Activated CD4-positive, CD25-positive, alpha-beta regulatory T cell treated with anti-CD3 and anti-CD28 coated beads, Interleukin-2, amount 50 U/mL, for 24 hours (primary cell): Measurements from ENCODE around the gene MIB1.

Experiments used
- ATAC-seq, 2 donors: fragments of 150-1000 bp; cut with Tn5 transposase; one replicate each; pipeline ENCODE4 v1.10.0; 2021; ENCODE audit warnings: mild to moderate bottlenecking in 1 of 2, moderate library complexity in 1 of 2

MIB1 gene

DNA sequence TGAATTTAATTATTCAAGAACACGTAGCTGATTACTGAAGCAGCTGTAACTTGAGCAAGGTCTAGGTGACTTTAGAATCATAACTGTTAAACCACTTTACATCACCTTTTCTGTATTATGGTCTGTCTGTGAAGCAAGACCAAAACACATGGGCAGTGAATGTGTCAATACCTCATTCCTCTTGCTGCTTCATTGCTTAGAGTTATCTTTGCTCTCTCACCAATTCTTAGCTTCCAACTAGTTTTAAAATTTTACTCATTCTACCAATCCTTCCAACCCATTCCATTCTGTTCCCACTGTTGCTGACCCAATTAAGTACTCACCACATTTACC, 80.2 kb downstream of the MIB1 start:
- ATAC-seq, result no peak

DNA sequence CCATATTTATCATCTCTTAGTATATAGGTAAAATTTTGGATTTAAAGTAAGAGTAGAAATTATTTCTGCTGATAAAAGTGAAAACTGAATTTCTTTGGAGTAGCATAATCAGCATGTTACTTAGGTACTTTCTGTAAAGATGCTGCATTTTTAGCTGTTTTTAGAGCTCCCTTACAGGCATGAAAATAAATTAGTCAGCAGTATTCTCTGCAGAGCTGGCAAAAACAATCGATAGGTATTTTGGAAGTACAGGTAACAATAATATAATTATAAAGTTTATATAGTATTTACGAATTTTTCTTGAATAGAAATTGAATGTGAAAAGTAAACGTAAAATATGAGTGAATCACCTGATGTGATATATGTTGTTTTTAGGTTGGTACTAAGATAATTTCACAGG, 83.3 kb downstream of the MIB1 start:
- no peak for ATAC-seq

GRCh38 chr18:21826196-21826595, 85.6 kb downstream of the MIB1 start:
- ATAC-seq, result no peak

- no peak for ATAC-seq
These were observed 86.2 kb downstream of the MIB1 start for GRCh38 chr18:21826641-21827302.

- no peak for ATAC-seq
These were observed 89.9 kb downstream of the MIB1 start for GRCh38 chr18:21830532-21830931.

- ATAC-seq, result no peak
These were observed 90.8 kb downstream of the MIB1 start for GRCh38 chr18:21831413-21831831.

DNA sequence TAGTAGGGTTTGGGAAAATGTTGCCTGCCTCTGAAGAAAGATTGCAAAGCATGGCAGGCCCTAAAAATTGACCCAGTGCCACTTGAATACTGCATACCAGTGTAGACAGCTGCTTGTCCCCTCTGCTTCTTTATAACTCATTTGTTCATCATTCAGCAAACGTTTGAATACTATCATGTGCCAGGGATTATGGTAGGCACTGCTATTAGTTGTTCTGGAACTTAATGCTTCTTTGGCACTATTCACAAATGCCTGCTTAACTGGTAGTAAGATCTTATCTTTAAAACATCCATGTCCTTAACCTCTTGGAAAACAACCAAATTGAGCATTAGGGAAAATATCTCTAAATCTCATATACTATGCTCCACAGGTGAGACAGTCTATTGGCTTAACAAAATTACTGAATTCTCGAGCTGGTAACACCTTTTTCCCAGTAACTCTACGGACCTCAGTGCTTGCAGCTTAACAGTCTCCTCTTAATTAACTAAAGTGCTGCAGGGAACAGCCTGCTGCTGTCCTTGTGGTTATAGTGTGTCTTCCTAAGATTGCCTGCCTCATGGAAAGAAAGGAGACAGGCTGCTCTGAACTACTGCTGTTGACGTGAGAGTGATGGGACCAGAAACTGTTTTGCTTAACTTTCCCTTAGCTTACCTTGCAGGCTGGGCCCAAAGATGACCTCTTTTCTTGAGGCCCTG, 93.2 kb downstream of the MIB1 start:
- no peak for ATAC-seq

DNA sequence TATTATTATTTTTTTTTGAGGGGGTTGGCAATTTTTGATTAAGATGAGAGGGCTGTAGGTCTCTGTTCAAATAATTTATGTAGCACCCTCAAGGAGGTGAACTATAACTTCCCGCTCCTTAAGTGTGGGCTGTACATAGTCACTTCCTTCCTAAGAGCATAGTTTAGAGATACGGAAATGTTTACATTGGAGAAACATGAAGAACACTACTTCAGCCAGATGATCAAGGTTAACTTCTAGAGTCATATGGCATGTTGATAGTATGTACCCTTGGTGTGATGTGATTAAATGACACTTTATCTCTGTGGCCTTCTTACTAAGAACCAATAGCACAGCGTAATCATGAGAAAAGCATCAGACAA, 93.7 kb downstream of the MIB1 start:
- no peak for ATAC-seq

DNA sequence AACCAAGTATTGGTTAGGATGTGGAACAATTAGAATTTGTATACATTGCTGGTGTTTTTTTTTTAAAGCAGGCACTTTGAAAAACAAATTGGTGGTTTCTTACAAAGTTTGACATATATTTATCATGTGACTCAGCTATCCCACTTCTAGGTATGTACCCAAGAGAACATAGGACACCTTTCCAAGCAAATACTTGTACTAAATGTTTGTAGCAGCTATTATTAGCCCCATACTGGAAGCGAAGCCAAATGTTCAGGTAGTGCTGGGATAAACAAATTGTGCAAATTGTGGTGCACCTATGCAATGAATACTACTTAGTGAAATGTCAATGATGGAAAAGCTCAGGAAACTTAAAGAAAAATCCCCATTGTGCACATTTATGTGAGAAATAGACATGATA, 101.0 kb downstream of the MIB1 start:
- no peak for ATAC-seq

DNA sequence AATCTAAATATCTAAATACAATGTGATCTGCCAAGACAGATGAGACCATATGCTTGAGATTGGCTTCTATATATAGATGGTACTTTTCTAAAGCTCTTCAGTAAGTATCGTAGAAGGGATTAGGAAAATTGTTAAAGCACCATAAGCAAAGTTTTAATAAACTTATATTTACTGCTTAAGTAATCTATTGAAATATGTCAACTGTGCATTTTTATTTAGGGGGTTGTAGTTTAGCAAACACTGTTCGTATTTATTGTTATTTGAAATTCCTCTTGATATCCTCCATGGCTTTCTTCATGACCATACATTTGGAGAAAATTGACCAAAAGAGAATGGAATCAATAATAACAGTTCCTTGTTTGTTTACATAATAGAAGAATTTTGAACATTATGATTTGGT, 102.7 kb downstream of the MIB1 start:
- ATAC-seq, result no peak

DNA sequence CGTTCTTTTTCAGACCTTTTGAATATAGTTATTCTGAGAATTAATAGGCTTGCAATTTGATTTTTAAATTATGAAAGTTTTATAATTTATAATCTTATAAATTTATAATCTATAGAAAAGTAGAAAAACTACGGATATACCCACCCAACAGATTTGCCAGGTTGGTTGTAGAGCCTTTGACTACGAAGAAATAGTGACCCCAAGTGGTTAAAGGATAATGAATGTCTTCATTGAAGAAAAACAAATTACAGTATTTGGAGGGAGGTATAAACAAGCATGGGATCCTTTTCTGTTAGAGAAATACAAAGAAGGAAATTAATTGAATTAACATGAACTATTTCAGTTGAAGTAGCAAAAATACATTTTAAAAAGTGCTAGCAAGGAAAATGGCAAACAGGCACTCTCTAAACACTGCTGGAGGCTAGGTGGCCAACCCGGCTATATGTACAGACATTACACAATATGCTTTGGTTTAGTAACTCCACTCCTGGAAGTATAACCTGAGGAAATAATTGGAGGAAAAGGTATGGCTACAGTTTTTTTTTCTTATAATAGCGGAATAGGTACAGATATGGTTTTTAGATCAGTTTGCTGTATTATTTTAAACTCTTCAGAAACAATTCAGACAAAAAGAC, 110.9 kb downstream of the MIB1 start:
- ATAC-seq, result no peak

DNA sequence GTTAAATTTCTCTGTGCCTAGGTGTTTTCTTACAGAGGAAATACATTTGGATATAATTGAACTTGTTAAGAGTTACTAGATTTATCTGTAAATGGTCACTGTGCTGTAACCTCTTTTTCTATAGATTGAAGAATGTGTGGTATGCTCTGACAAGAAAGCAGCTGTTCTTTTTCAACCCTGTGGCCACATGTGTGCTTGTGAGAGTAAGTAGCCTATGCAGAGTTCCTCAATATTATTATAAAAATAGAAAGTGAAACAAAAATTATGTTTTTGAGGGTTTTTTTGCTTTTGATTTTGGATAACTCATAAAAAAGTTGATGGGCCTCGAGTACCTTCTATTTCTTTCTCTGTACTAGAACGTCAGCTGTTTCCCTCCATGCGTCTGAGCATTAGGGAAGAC, 112.4 kb downstream of the MIB1 start:
- peak; percentile 67 to 73 for ATAC-seq

DNA sequence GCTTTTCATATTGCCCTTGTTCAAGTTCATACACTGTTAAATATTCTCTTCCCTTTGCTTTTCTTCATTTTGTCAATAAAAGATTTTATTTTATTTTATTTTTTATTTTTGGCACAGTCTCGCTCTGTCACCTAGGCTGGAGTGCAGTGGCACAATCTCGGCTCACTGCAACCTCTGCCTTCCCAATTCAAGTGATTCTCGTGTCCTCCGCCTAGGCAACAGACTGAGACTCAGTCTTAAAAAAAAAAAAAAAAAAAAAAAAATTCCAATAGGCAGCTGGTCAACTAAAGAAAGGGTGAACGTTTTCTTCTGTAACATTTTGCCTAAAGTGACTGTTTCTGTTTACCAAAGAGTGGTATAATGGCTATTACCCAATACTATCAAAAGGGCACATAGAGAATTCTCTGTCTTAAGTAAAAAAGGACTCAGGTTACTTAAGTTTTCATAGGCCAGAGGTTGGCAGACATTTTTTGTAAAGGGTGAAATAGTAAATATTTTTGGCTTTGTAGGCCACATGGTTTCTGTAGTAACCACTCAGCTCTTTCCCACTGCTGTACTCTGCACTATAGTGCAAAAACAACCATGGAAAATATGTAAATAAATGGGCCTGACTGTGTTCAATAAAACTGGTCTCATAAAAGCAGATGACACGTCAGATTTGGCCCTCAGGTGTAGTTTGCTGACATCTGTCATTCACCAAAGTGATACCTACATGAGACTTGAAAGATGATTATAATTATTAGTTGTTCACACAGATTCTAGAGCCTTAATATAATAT, 113.4 kb downstream of the MIB1 start:
- ATAC-seq, result no peak

GRCh38 chr18:21855432-21855831, 114.8 kb downstream of the MIB1 start:
- ATAC-seq, result no peak

DNA sequence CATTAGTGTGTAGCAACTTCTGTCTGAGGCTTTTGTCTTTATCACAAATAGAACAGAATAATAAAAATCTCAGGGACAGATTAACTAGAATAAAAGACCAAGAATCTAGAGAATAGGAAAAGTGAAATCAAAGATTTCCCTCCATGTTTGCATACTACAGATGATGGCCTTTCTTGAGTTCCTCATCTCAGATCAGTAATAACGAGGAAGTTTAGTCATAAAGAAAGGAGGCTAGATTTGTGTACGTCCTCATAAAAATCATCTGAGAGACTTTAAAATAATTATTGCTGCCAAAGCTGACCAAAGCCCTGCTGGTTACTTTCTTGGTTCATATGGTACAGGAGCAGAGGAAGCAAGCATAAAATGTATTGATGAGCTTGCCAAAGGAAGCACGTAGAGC, 117.3 kb downstream of the MIB1 start:
- no peak for ATAC-seq

GRCh38 chr18:21858544-21858943, 118.0 kb downstream of the MIB1 start:
- peak; percentile 69 to 77 for ATAC-seq

- no peak for ATAC-seq
These were observed 123.8 kb downstream of the MIB1 start for GRCh38 chr18:21864386-21864785.

GRCh38 chr18:21865043-21865442, 124.5 kb downstream of the MIB1 start:
- ATAC-seq, result no peak

DNA sequence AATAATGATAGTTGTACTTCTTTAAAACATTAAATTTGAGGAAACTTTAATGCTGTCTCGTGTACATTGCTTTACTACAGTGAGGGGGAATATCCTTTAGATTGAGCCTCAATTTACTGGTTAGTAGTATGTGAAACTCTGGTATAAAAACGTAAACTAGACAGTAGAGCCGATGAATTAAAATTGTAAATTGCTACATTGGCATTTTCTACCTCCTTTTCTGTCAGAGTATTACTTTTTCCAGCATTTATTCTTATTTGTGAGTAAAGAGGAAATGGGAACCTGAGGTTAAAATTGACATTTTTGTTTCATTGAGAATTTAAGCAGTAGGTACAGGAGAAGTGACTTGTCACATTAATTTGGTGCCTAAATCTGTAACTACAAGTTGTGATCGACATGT, 128.2 kb downstream of the MIB1 start:
- ATAC-seq, result no peak

GRCh38 chr18:21889570-21889969, 149.0 kb downstream of the MIB1 start:
- no peak for ATAC-seq

DNA sequence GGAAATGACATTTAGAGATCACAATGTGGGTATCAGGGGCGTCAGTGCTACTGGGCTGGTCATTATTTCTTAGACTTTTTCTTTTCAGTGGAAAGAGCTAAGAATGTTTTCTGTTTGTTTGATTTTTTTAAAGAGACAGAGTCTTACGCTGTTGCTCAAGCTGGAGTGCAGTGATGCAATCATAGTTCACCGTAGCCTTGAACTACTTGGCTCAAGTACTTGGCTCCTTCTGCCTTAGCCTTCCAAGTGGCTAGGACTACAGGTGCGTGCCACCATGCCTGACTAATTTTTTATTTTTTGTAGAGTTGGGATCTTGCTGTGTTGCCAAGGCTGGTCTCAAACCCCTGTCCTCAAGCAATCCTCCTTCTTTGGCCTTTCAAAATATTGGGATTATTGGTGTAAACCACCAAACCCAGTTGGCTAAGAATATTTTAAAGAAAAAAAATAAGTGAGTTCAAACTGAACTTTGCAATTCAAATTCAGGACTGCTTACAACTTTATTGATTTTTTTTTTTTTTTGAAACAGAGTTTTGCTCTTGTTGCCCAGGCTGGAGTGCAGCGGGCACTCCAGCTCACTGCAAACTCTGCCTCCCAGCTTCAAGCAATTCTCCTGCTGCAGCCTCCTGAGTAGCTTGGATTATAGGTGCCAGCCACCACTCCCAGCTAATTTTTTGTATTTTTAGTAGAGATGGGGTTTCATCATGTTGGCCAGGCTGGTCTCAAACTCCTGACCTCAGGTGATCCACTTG, 154.2 kb downstream of the MIB1 start:
- no peak for ATAC-seq

- ATAC-seq, result no peak
These were observed 156.2 kb downstream of the MIB1 start for GRCh38 chr18:21896732-21897336.

DNA sequence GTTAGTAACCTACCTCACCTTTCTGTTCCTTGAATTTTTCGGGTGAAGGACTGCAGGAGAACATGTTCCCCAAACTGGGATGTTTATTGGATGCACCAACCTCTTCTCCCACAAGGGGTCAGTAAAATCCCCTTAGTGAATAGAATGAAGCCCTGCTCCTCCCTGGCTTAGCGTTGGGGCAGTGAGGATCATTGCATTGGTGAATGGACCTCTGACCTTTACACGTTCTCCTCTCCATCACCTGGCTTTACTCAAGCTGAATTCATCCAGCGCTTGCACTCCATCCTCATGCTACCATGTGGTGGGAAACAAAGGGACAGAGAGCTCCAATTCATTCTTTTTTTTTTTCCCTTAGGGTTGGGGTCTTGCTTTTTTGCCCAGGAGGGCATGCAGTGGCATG, 157.2 kb downstream of the MIB1 start:
- ATAC-seq, result no peak
